Fibroblast of pulmonary artery (primary cell): ENCODE results near the gene UTP11.

Source experiments
- DNase-seq: peaks from one replicate; pipeline ENCODE4 v3.0.0-alpha.2; 2010; ENCODE audit warnings: low read depth
- H3K4me3 ChIP-seq: replicated peaks from 2 replicates; pipeline ENCODE4 v1.5.1; 2011; ENCODE audit warnings: low read depth, mild to moderate bottlenecking, control low read depth, low read length, moderate library complexity
- CTCF ChIP-seq: IDR thresholded peaks from 2 replicates; pipeline ENCODE4 v1.5.1; 2011; ENCODE audit warnings: mild to moderate bottlenecking, control low read depth, low read length, inconsistent platforms; ENCODE audit errors: missing control alignments

UTP11 gene

GRCh38 chr1:38052750-38053415 lies 40.3 kb downstream of the UTP11 start:
- TF ChIP-seq CTCF = no peak
- DNase-seq = no peak
- no peak overlapping the region for H3K4me3 ChIP-seq

GRCh38 chr1:38053416-38054091 lies 41.0 kb downstream of the UTP11 start:
- no peak for DNase-seq
- no peak for TF ChIP-seq CTCF
- no peak overlapping the region for H3K4me3 ChIP-seq

GRCh38 chr1:38055398-38055797 lies 42.9 kb downstream of the UTP11 start:
- no peak for TF ChIP-seq CTCF
- no peak overlapping the region for H3K4me3 ChIP-seq
- no peak for DNase-seq

- DNase-seq = no peak
- no peak overlapping the region for H3K4me3 ChIP-seq
- TF ChIP-seq CTCF = no peak
Measured at GRCh38 chr1:38055965-38056364, 43.4 kb downstream of the UTP11 start.

GRCh38 chr1:38059635-38060250 lies 47.2 kb downstream of the UTP11 start:
- no peak overlapping the region for H3K4me3 ChIP-seq
- no peak for TF ChIP-seq CTCF
- no peak for DNase-seq

GRCh38 chr1:38060498-38060897 lies 48.0 kb downstream of the UTP11 start:
- no peak overlapping the region for H3K4me3 ChIP-seq
- TF ChIP-seq CTCF = no peak
- DNase-seq = no peak

GRCh38 chr1:38061290-38061689 lies 48.8 kb downstream of the UTP11 start:
- TF ChIP-seq CTCF = no peak
- no peak for DNase-seq
- no peak overlapping the region for H3K4me3 ChIP-seq
